HG03520 (cell line): ENCODE data around the gene HSPB6.
A peak's percentile ranks its signal among the peaks of the same experiment; 100 is the strongest.

Source experiments
- ATAC-seq: cut with Tn5 transposase; IDR thresholded peaks from one replicate; pipeline ENCODE4 v1.9.1; 2021; ENCODE audit warnings: mild to moderate bottlenecking, moderate library complexity; ENCODE audit not compliant: unreplicated experiment

Gene HSPB6

DNA sequence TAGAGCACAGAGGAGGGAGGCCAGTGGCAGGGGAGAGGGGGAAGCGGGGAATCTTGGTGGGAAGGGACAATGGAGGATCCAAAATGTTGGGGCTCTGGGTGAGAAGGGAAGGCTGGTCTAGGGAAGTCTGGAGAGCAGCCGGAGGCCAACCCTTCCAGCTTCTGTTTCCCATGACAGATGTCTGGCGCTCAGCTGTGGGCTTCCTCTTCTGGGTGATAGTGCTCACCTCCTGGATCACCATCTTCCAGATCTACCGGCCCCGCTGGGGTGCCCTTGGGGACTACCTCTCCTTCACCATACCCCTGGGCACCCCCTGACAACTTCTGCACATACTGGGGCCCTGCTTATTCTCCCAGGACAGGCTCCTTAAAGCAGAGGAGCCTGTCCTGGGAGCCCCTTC lies 10.3 kb downstream of the HSPB6 start:
- no peak for ATAC-seq

DNA sequence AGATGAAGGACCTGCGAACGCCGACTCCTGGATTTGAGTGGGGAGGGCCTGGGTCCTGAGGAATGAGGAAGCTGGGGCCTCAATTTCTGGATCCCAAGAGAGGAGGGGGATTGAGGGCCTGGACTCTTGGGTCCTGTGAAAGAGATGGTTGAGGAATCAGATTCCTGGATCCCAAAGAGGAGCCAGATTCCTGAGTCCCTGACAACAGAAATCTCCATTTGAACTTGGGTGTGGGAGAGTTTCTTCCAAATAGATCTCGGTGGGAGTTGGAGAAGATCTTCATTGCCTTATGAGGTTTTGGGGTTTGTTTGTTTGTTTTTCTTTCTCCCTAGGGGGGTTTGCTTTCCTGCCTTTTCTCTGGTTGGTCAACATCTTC lies 10.8 kb downstream of the HSPB6 start:
- no peak for ATAC-seq

DNA sequence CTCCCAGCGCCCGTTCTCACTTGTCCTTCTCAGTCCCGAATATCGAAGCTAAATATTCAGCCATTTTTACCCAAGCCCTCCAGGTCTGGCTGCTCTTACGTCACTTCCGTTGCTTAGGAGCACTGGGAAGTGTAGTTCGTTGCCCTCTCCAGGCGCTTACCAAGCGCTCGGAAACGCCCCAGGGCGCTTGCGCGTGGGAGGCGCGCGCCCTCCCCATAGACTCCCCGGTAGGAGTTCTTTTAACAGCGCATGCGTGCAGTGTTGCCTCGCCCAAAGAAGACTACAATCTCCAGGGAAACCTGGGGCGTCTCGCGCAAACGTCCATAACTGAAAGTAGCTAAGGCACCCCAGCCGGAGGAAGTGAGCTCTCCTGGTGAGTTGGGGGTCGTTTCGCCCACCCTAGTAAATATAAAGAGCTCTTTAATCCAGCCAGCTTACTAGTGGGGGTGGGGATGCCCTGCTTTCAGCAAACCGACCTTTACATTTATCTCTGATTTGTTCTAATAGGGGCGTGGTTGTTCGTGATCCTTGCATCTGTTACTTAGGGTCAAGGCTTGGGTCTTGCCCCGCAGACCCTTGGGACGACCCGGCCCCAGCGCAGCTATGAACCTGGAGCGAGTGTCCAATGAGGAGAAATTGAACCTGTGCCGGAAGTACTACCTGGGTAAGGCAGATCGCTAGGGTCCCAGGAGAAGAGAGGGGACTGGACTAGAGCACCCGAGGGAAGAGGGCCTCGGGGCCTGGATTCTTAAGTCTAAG lies 11.3 kb downstream of the HSPB6 start, which contains the start of the genes PSENEN and U2AF1L4:
PSENEN (plus strand) TSS at position 324 of the 759 bp plus-strand sequence; CDS start at position 604, 280 bp downstream.
U2AF1L4 (minus strand) TSS at position 91 of the 759 bp plus-strand sequence; CDS start at position 64, 27 bp downstream.
- peak; percentile 32 for ATAC-seq

DNA sequence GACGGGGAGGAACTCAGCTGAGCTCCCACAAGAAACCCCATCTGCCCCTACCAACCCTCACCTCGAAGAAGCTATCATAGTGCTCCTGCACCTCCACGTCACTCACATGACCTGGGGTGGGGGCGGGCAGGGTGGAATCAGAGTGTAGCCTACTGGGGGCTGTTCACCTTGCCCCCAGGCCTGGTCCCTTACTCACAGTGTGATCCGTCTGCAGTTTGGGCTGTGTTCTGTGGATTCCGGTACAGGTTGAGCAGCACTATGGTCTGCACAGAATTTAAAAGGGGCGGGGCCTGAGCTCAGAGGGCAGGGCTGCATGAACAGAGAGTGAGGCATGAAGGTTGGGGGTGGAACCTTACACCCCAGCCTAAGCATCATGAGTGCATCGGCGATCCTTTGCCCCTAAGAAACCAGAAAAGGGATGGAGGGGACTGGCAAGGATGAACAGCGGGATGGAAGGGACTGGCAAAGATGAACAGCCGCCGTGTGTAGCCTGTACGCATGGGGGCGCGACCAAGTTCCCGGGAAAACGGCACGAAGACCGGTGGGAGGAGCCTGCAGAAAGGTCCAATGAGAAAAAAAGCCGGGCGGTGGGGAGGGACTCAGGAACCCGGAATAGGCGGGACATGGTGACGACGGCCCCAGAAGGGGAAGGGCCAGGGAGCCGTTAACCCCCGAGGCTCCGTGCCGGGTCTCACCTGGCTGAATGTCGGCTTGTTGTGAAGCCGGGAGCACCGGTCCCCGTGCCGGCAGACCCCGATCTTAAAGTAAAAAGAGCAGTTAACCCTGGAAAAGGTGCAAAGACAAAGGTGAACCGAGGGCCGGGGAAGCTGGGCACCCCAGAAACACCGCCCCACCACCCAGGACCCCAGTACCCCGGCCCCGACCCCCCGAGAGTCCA lies 12.2 kb downstream of the HSPB6 start:
- peak; percentile 21 for ATAC-seq

DNA sequence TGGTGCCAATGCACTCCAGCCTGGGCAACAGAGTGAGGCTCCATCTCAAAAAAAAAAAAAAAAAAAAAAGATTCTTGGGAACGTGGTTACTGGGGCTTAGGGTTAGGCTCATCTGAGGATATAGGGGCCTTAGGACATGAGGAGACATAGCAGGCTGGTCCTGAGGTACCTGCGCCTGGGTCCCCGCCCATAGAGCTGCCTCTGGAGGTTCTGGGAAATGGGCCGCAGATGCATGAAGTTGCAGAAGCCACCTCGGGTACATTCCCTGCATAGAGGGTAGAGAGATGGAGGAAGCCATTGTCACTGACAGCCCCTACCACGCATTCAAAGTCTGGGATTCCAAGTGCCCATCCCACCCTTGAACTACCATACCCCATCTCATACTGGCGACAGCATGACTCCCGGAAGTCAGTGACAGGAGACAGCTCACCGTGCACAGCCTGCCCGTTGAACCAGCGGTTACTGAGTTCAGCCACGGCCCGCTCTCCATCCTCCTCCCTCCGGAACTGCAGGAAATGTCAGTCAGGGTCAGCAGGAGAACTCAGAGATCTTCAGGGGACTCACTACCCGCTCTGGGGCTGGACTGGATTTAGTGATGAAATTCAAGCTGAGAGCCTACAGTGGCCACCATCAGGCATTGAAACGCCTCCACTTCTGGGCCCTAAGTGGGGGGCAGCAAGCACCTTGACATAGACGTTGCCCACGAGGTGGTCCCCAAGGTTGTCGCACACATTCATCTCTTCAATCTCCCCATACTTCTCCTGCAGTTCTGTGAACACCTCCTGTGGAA lies 13.0 kb downstream of the HSPB6 start:
- ATAC-seq: no peak

DNA sequence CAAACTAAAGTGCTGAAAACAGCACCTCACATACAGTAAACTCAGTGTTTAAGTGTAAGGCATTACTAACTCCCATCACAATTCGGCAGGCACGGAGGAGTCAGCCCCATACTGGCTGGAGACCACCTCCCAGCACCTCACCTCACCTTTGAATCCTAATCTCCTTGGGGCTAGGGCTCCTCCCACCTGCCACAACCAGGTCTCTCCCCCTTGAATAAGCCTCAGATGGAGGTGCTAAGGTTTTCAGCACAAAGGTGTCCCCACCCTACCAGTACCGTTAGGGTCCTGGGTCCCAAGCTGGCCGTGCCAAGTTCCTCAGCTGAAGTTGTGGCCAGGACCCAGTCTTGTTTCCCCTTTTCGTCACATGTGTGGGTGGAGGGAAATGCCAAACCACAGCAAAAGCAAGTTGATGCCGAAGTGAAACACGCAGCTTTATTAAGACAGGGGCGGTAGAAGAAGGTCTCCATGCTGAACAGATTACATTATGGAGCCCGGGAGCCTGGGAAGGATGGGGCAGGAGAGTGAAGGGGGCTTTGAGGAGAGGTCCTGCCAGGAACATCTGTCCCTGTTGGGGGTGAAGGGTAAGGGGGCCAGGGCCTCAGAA lies 14.6 kb downstream of the HSPB6 start, which contains the start of gene IGFLR1:
IGFLR1 (minus strand) TSS at position 332 of the 604 bp plus-strand sequence. CDS start 1,272 bp downstream, outside the sequence.
- ATAC-seq: no peak

DNA sequence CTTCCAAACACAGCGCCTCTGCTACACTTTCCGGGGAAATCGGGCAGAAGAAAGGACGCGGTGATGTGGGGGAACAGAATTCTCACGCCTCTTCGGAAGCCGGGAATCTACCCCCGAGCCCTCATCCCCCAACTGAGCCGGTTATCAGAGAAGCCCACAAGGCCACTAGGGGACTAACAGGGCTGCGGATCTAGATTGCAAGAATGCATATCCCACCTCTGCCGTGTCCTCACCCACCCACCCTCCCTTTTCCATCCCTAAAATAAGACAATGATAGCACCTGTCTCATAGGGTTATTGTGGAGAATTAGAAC lies 15.7 kb downstream of the HSPB6 start:
- ATAC-seq: no peak

DNA sequence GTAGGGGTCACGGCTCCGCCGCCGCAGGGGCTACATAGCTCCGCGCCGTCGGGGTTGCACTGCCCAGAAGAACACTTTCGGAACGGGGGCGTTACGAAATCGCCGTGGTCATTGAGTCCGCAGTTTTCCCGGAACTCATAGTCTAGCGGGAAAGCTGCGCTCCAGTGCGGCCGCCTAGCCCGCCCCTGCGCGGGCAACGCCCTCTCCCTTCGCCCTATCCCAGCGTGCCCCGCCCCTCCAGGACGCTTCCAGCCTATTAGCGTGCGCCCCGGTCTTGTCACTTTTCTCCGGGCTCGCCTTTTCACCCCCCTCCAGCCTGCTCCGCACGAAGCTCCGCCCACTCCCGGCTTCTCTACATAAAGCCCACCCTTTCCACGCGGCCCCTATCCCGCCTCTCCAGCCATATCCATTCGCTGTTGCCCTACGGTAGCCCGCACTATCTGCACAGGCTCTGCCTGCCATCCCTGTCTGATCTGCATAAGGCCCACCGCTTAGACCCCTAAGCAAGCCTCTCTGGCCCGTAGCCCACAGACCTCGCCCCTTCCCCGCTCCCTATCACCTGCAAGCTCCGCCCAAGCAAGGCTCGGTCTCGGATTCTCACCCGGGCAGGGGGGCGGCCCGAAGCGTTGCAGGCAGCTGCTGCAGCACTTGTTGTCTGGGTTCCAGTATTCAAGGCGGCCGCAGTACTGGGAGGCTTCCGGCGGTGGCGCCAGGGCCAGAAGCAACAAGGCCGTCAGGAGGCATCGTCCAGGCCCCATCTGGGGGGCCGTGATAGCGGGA lies 16.2 kb downstream of the HSPB6 start:
- peak; percentile 39 for ATAC-seq

DNA sequence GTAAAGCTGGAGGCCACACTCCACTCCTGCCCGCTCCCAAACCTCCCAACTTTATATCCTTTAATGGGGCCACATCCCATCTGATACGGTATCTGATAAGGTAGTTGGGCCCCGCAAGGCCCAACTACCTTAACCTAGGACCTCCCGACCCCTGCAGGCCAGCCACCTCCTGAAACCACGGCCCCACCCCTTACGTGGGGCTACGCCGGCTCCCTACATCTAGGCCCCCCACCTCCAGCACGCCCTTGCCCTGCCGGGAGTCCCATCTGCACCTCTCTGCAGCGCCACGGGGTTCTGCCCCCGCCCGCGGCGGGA lies 16.8 kb downstream of the HSPB6 start:
- peak; percentile 11 for ATAC-seq

DNA sequence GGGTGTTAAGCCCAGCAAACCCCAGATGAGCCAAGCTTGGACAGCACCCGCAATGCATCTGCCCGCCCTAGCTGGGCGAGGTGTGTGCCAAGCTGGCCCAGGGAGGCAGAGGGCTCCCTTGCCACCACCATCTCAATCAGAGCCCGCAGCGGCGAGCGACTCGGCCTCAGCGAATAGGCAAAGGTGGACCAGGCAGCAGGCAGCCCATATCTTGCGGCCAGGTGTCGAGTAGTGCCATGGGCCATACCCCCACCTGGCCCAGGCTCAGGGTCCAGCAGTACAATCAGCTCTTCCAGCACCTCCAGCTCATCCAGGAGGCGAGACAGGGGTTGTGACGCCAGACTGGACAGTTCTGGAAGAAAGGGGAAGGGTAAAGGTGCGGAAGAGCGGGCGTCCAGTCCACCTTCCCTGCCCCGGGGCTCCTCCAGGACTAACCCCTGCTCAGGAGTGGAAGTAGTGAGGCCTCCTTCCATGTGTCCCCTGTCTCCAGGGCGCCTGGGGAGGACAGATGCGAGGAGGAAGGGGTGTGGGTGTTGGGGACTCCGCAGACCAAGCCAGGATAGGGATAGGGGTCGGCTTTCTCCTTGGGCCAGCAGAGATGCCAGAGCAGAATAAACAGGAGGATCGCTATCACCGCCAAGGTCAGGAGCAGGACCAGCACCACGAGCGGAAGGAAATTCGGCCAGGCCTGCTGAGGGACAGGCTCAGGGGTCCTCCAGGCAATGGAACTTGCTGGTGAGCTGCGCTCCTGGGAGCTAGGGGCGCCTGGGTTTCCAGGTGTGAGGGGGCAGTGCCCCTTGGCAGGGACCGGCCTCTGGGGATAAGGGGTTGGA lies 17.3 kb downstream of the HSPB6 start:
- no peak for ATAC-seq

DNA sequence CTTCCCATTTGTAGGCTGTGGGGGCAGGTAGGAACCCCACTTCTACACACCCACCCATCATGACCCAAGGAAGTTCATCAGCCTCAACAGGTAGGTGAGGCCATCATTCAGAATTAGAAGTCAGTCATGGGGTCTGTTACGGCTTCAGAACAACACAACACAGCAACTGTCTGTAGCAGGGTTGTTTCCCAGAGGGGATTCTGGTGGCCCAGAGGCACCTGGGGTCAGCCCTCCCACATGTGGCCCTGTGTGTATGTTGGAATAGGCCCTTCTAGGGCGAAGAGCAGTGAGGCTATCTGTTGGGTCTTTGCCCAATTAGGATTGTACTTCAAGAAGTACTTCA lies 18.0 kb downstream of the HSPB6 start:
- ATAC-seq: no peak

DNA sequence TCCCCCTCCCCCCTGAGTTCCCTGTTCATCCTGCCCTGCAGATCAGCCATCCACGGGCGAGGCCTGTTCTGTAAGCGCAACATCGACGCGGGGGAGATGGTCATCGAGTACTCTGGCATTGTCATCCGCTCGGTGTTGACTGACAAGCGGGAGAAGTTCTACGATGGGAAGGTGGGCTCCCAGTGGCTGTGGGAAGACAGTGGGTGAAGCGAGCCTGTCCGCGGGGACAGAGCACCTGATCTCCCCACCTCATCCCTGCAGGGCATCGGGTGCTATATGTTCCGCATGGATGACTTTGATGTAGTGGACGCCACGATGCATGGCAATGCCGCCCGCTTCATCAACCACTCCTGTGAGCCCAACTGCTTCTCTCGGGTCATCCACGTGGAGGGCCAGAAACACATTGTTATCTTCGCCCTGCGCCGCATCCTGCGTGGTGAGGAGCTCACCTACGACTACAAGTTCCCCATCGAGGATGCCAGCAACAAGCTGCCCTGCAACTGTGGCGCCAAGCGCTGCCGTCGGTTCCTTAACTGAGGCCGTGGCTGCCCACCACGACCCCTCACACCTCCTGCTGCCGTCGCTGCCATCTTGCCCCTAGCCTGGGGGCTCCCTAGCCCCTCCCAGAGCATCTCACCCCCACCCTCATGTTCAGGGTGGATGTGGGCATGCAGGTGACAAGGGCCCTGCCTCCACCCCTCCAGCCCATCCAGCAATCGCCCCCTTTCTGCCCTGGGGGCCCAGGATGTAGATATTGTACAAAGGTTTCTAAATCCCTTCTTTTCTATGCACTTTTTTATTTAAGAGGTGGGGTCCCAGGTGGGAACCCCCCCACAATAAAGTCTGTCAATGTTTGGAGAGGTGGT lies 18.6 kb downstream of the HSPB6 start:
- ATAC-seq: no peak

DNA sequence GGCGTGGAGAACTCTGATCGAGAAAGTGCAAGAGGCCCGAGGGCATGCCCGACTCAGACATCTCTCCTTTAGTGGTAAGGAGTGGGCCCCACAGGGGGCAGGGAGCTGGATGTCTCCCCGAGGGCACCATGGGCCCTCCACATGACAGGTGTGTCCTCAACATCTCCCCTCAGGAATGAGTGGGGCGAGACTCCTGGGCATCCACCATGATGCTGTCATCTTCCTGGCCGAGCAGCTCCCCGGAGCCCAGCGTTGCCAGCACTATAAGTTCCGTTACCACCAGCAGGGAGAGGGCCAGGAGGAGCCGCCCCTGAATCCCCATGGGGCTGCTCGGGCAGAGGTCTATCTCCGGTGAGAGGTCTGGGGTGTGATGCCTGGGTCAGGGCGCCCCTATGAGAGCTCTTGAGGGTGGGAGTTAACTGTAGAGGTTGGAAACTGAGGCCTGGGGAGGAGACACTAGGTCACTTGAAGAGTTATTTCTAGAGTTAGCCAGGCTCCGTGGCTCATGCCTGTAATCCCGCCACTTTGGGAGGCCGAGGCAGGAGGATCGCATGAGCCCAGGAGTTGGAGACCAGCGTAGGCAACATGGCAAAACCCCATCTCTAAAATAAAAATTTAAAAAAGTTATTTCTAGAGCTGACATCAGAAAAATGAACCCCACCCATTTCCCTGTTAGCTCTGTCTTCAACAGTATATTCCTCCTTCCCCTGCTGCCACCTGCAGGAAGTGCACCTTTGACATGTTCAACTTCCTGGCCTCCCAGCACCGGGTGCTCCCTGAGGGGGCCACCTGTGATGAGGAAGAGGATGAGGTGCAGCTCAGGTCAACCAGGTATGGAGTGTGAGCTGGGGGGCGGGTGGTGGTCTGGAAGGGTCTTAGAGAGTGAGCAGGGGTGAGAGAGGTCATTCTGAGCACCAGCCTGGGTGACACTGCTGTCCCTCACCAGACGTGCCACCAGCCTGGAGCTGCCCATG lies 19.6 kb downstream of the HSPB6 start:
- no peak for ATAC-seq

DNA sequence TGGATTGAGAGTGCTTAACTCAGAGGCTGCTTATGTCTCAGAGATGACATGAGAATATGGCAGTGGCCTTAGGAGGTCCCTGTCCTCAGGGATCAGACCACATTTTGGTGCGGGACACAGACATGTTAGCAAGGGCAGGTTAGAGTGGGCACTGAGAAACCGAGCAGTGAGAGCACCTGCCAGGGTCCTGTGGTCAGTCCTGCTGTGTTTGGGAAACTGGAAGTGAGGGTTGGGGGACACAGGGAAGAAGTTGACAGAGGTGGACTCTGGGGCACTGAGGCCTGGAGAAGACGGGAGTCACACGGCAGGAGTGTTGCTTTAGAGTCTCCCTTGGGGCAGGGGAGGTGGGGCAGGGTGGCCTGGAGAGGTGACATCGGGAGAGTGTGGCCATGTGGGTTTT lies 21.9 kb downstream of the HSPB6 start:
- ATAC-seq: no peak

DNA sequence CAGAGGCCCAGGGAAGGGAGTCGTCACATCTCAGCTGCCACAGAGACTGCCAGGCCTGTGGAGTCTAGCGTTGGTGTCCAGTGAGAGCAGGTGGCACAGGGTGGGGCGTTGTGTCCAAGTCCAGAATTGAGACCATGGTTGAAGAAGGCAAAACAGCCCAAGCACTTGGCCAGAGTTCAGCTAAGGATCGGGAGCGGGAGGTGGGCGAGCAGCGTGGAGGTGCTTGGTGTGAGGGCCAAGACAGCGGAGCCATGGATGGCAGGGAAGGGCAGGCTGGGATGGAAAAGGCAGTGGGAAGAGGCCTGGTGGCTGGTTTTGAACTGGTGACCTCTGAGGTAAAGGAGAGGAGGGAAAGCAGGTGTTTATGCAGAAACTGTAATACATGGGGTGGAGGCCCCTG lies 22.6 kb downstream of the HSPB6 start:
- no peak for ATAC-seq

DNA sequence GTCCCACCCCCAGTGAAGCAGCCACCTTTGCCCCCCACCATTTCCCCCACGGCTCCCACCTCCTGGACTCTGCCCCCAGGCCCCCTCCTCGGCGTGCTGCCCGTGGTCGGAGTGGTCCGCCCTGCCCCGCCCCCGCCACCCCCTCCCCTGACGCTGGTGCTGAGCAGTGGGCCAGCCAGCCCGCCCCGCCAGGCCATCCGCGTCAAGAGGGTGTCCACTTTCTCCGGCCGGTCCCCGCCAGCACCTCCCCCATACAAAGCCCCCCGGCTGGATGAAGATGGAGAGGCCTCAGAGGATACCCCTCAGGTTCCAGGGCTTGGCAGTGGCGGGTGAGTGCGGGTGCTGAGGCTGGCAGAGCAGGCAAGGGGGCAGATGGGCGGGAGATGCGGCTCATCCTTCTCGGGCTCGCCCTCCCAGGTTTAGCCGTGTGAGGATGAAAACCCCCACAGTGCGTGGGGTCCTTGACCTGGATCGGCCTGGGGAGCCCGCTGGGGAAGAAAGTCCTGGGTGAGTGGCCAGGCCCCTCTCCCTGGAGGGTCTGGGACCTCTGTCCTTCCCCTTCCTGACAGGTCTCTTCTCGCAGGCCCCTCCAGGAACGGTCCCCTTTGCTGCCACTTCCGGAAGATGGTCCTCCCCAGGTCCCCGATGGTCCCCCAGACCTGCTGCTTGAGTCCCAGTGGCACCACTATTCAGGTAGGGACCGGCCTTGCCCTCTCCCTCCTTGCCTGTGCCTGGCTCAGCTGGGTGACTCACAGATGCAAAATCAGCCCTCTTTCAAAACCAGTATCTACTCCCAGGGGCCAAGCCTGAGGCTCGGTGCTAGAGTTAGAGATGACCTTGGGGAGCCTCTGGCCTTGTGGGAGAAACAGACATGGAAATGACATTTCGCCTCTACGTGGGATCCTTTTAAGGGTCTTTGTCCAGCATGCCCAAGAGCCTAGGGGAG lies 23.4 kb downstream of the HSPB6 start:
- ATAC-seq: no peak
